CD14-positive monocyte (primary cell): ENCODE data around the gene ZNF566. TPM values are rescaled to one million over a fixed set of nuclear protein-coding genes. Genes with fewer than 3 reads are reported as not detected.

Experiments used
- DNase-seq, 3 donors: peaks; one replicate each; pipeline ENCODE4 v3.0.0-alpha.2; 2011 to 2022
- H2AFZ ChIP-seq: 2 replicates; pipeline ENCODE4 v1.6.0; 2012; ENCODE audit warnings: mild to moderate bottlenecking, low read depth, low read length, inconsistent platforms; ENCODE audit not compliant: insufficient read depth, poor library complexity, severe bottlenecking
- H3K27ac ChIP-seq, 2 donors: 1 replicate in 1 of 2; 2 replicates in 1 of 2; pipeline ENCODE4 v1.5.1; 2012 to 2013; ENCODE audit warnings: low read length in 2 of 2, control low read depth in 1 of 2, inconsistent platforms in 1 of 2, low read depth in 1 of 2, mild to moderate bottlenecking in 1 of 2
- H3K27me3 ChIP-seq, 2 donors: one replicate each; pipeline versions ENCODE4 v1.6.0 to v1.6.1; 2011 to 2013; ENCODE audit warnings: low read length in 2 of 2; ENCODE audit not compliant: control insufficient read depth in 2 of 2, insufficient read depth in 2 of 2
- H3K36me3 ChIP-seq, 2 donors: replicated peaks in 1 of 2; 1 replicate in 1 of 2; 2 replicates in 1 of 2; pipeline versions ENCODE4 v1.5.1 to v1.6.1; 2012 to 2013; ENCODE audit warnings: low read length in 2 of 2, control low read depth in 1 of 2, inconsistent platforms in 1 of 2, mild to moderate bottlenecking in 1 of 2; ENCODE audit not compliant: insufficient read depth in 2 of 2, control insufficient read depth in 1 of 2
- H3K4me1 ChIP-seq, 2 donors: 1 replicate in 1 of 2; 2 replicates in 1 of 2; pipeline versions ENCODE4 v1.5.1 to v1.6.1; 2012 to 2013; ENCODE audit warnings: low read length in 2 of 2, control low read depth in 1 of 2, inconsistent platforms in 1 of 2, mild to moderate bottlenecking in 1 of 2, moderate library complexity in 1 of 2; ENCODE audit not compliant: insufficient read depth in 2 of 2, control insufficient read depth in 1 of 2
- H3K4me2 ChIP-seq: replicated peaks from 2 replicates; pipeline ENCODE3; 2012; ENCODE audit warnings: low read length, moderate library complexity, mild to moderate bottlenecking; ENCODE audit not compliant: poor library complexity, severe bottlenecking; ENCODE audit errors: extremely low read depth
- H3K4me3 ChIP-seq, 3 experiments: fragments of 200-600 bp in 1 of 3; sonication (generic) in 1 of 3; replicated peaks in 1 of 3; 1 replicate in 2 of 3; 2 replicates in 1 of 3; pipeline ENCODE4 v1.5.1; 2011 to 2013; ENCODE audit warnings: low read length in 3 of 3, mild to moderate bottlenecking in 3 of 3, control low read depth in 2 of 3, low read depth in 2 of 3, inconsistent platforms in 1 of 3, moderate library complexity in 1 of 3
- H3K79me2 ChIP-seq: 2 replicates; pipeline ENCODE4 v1.6.0; 2012; ENCODE audit warnings: mild to moderate bottlenecking, control low read depth, inconsistent platforms, low read length, moderate library complexity; ENCODE audit not compliant: insufficient read depth
- H3K9ac ChIP-seq: 2 replicates; pipeline ENCODE4 v1.6.0; 2017; ENCODE audit warnings: low read length, mild to moderate bottlenecking; ENCODE audit not compliant: insufficient read depth, poor library complexity, severe bottlenecking
- H3K9me3 ChIP-seq, 2 donors: replicated peaks in 1 of 2; 1 replicate in 1 of 2; 2 replicates in 1 of 2; pipeline versions ENCODE4 v1.5.1 to v1.6.1; 2012 to 2013; ENCODE audit warnings: low read length in 2 of 2, control low read depth in 1 of 2; ENCODE audit not compliant: control insufficient read depth in 1 of 2, insufficient read depth in 1 of 2
- H4K20me1 ChIP-seq: 2 replicates; pipeline ENCODE4 v1.6.0; 2012; ENCODE audit warnings: mild to moderate bottlenecking, low read length, control low read depth, moderate library complexity; ENCODE audit not compliant: insufficient read depth
- H3K27ac Mint-ChIP-seq, 7 donors: one replicate each; pipeline ENCODE4 v1.8.0; 2020; ENCODE audit warnings: mild to moderate bottlenecking in 7 of 7, mixed read lengths in 7 of 7, moderate library complexity in 6 of 7, inconsistent platforms in 2 of 7
- H3K27me3 Mint-ChIP-seq, 3 donors: one replicate each; pipeline ENCODE4 v1.8.0; 2021 to 2022; ENCODE audit warnings: low read depth in 3 of 3, mild to moderate bottlenecking in 3 of 3, mixed read lengths in 3 of 3, moderate library complexity in 3 of 3, inconsistent platforms in 1 of 3
- H3K36me3 Mint-ChIP-seq, 2 donors: one replicate each; pipeline ENCODE4 v1.8.0; 2020; ENCODE audit warnings: mixed read lengths in 2 of 2, inconsistent platforms in 1 of 2, mild to moderate bottlenecking in 1 of 2
- H3K4me1 Mint-ChIP-seq: one replicate; pipeline ENCODE4 v1.8.0; 2020; ENCODE audit warnings: mild to moderate bottlenecking, mixed read lengths
- H3K4me3 Mint-ChIP-seq, 2 donors: one replicate each; pipeline ENCODE4 v1.8.0; 2020; ENCODE audit warnings: mild to moderate bottlenecking in 2 of 2, mixed read lengths in 2 of 2, moderate library complexity in 1 of 2
- H3K9me3 Mint-ChIP-seq, 7 donors: one replicate each; pipeline ENCODE4 v1.8.0; 2020 to 2022; ENCODE audit warnings: mixed read lengths in 7 of 7, mild to moderate bottlenecking in 6 of 7, moderate library complexity in 6 of 7, inconsistent platforms in 2 of 7
- CTCF ChIP-seq: fragments of 200-600 bp; IDR thresholded peaks from one replicate; pipeline ENCODE4 v1.8.0; 2022; ENCODE audit warnings: antibody characterized with exemption, mild to moderate bottlenecking
- WGBS: methylation state at CpG from one replicate; pipeline ENCODE4 v1.1.5; 2013; ENCODE audit warnings: missing lambda C conversion rate; ENCODE audit not compliant: insufficient coverage; 5-methylcytosine and 5-hydroxymethylcytosine counted together
- intact Hi-C, 2 donors: fragments of 100-400 bp; cut with micrococcal nuclease; formaldehyde crosslinking; loops; one replicate each; pipeline versions ENCODE4 v1.15.0 to v1.15.1; 2023
- polyA plus RNA-seq, 3 donors: library from polyadenylated mRNA; depleted of rRNA in 1 of 3; unstranded in 2 of 3; stranded (reverse) in 1 of 3; fragments of 300-500 nt in 2 of 3; fragments of >200 nt in 1 of 3; fragmentation: Illumina TruSeq in 2 of 3; gene quantifications; 1 replicate in 2 of 3; 2 replicates in 1 of 3; pipeline ENCODE4 v1.2.3, GENCODE V29; 2012 to 2021

The ZNF566 gene
- polyA plus RNA-seq, 3 donors: 0.95 to 3.9 (median 3.6) TPM

GRCh38 chr19:36408101-36408500, 81.3 kb downstream of the ZNF566 start:
- no peak for DNase-seq
- no peak overlapping the region for H3K27ac Mint-ChIP-seq
- intact Hi-C loops: no loop called here
- no peaks in the 10 kb centered on the region for H3K4me1 Mint-ChIP-seq
- H4K20me1 ChIP-seq: no peaks in the 10 kb centered on the region
- WGBS: no CpG with 5 or more reads among the region's 3 CpGs
- no peaks in the 10 kb centered on the region for H3K4me1 ChIP-seq
- H3K4me2 ChIP-seq: no peak overlapping the region
- H3K9me3 ChIP-seq: peaks cover 60 to 94% of the 10 kb centered on the region in 2 donors
- no peaks in the 10 kb centered on the region for H3K27me3 Mint-ChIP-seq
- H3K27me3 ChIP-seq: no peaks in the 10 kb centered on the region
- H3K4me3 Mint-ChIP-seq: no peak overlapping the region
- peaks cover 43 to 83% (median 65%) of the 10 kb centered on the region in 7 donors for H3K9me3 Mint-ChIP-seq
- no peak overlapping the region for H2AFZ ChIP-seq
- no peak overlapping the region for H3K9ac ChIP-seq
- H3K27ac ChIP-seq: no peak overlapping the region
- no peak for TF ChIP-seq CTCF
- no peaks in the 10 kb centered on the region for H3K79me2 ChIP-seq
- H3K36me3 Mint-ChIP-seq: peaks cover 52 to 61% of the 10 kb centered on the region in 2 donors
- no peak overlapping the region for H3K4me3 ChIP-seq
- peaks cover 37 to 67% of the 10 kb centered on the region in 2 donors for H3K36me3 ChIP-seq

DNA sequence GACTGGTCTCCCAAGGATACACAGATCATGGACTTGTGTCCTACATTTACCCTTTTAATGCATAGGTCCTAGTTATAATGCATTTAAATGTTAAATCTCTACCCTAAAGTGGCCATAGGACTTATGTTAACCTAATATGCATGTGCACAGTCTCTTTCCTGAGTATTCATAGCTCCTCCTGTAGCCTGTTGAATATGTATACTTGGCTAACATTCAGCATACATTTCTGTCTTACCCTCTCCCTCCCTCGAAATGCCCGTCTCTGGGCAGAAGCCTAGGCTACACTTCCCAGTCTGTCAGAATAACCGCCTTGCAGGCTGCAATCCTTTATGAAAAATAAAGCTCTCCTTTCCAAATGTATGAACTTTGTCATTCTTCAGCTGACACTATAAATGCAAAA, 84.9 kb downstream of the ZNF566 start:
- no peaks in the 10 kb centered on the region for H3K4me1 Mint-ChIP-seq
- H3K79me2 ChIP-seq: no peaks in the 10 kb centered on the region
- H3K4me3 ChIP-seq: no peak overlapping the region
- H3K27me3 Mint-ChIP-seq: no peaks in the 10 kb centered on the region
- H3K36me3 Mint-ChIP-seq: peaks cover 67 to 80% of the 10 kb centered on the region in 2 donors
- TF ChIP-seq CTCF: no peak
- no peak overlapping the region for H3K9ac ChIP-seq
- no peaks in the 10 kb centered on the region for H3K4me1 ChIP-seq
- H3K9me3 Mint-ChIP-seq: peaks cover 43 to 78% (median 63%) of the 10 kb centered on the region in 7 donors
- no peak overlapping the region for H3K4me3 Mint-ChIP-seq
- no peak overlapping the region for H2AFZ ChIP-seq
- H3K27me3 ChIP-seq: no peaks in the 10 kb centered on the region
- 88% methylated on average over 3 of the region's 3 CpGs for WGBS
- no peak for DNase-seq
- no peak overlapping the region for H3K4me2 ChIP-seq
- H3K27ac ChIP-seq: no peak overlapping the region
- peaks cover 55 to 87% of the 10 kb centered on the region in 2 donors for H3K9me3 ChIP-seq
- intact Hi-C loops: no loop called here
- peaks cover 37 to 88% of the 10 kb centered on the region in 2 donors for H3K36me3 ChIP-seq
- no peaks in the 10 kb centered on the region for H4K20me1 ChIP-seq
- H3K27ac Mint-ChIP-seq: no peak overlapping the region
